ENCODE results near the gene FFAR3.

DNA sequence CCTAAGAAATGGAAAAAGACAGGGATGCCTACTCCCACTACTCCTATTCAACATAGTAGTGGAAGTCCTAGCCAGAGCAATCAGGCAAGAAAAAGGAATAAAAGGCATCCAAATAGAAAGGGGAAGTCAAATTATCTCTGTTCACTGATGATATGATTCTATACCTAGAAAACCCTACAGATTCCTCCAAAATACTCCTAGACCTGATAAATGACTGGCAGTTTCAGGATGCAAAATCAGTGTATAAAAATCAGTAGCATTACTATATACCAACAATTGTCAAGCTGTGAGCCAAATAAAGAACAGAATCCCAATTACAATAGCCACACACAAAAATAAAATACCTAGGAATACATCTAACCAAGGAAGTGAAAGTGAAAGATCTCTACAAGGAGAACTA, 11.3 kb downstream of the FFAR3 start:
- TF ChIP-seq CTCF (IDR thresholded peaks at IDR 0.05): no peak
- TF ChIP-seq E2F6 (IDR thresholded peaks at IDR 0.05; ENCODE audit: borderline replicate concordance, low read depth): no peak
- TF ChIP-seq, protein P1, sequence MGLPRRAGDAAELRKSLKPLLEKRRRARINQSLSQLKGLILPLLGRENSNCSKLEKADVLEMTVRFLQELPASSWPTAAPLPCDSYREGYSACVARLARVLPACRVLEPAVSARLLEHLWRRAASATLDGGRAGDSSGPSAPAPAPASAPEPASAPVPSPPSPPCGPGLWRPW (IDR thresholded peaks at IDR 0.05): no peak
- no peak for TF ChIP-seq POLR2AphosphoS2 (conservative IDR thresholded peaks at IDR 0.05; ENCODE audit: low read length)
- TF ChIP-seq, protein P2, sequence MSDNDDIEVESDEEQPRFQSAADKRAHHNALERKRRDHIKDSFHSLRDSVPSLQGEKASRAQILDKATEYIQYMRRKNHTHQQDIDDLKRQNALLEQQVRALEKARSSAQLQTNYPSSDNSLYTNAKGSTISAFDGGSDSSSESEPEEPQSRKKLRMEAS (IDR thresholded peaks at IDR 0.05): no peak
- no peak for TF ChIP-seq EP300 (IDR thresholded peaks at IDR 0.05)
- TF ChIP-seq, protein P3, sequence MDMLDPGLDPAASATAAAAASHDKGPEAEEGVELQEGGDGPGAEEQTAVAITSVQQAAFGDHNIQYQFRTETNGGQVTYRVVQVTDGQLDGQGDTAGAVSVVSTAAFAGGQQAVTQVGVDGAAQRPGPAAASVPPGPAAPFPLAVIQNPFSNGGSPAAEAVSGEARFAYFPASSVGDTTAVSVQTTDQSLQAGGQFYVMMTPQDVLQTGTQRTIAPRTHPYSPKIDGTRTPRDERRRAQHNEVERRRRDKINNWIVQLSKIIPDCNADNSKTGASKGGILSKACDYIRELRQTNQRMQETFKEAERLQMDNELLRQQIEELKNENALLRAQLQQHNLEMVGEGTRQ (IDR thresholded peaks at IDR 0.05): no peak
- TF ChIP-seq, protein P4, sequence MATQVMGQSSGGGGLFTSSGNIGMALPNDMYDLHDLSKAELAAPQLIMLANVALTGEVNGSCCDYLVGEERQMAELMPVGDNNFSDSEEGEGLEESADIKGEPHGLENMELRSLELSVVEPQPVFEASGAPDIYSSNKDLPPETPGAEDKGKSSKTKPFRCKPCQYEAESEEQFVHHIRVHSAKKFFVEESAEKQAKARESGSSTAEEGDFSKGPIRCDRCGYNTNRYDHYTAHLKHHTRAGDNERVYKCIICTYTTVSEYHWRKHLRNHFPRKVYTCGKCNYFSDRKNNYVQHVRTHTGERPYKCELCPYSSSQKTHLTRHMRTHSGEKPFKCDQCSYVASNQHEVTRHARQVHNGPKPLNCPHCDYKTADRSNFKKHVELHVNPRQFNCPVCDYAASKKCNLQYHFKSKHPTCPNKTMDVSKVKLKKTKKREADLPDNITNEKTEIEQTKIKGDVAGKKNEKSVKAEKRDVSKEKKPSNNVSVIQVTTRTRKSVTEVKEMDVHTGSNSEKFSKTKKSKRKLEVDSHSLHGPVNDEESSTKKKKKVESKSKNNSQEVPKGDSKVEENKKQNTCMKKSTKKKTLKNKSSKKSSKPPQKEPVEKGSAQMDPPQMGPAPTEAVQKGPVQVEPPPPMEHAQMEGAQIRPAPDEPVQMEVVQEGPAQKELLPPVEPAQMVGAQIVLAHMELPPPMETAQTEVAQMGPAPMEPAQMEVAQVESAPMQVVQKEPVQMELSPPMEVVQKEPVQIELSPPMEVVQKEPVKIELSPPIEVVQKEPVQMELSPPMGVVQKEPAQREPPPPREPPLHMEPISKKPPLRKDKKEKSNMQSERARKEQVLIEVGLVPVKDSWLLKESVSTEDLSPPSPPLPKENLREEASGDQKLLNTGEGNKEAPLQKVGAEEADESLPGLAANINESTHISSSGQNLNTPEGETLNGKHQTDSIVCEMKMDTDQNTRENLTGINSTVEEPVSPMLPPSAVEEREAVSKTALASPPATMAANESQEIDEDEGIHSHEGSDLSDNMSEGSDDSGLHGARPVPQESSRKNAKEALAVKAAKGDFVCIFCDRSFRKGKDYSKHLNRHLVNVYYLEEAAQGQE (IDR thresholded peaks at IDR 0.05): no peak

Data from A549 (cell line).